HCEC 1CT (cell line): ENCODE measurements around the gene CAVIN1.
"Not testable (repeated sequence)": the region's sequence is repeated elsewhere in the genome, so short reads cannot be mapped to it uniquely, and the experiment has no call there.

Source experiments
- DNase-seq: peaks from one replicate; pipeline ENCODE4 v3.0.0-alpha.2; 2017

Gene CAVIN1

GRCh38 chr17:42429726-42430447 lies 6.8 kb upstream of the CAVIN1 start:
- DNase-seq: no peak

GRCh38 chr17:42428141-42428944 lies 5.3 kb upstream of the CAVIN1 start:
- DNase-seq: peak; percentile 99

- DNase-seq: no peak
These were observed 2.0 kb upstream of the CAVIN1 start for GRCh38 chr17:42424991-42425610.

DNA sequence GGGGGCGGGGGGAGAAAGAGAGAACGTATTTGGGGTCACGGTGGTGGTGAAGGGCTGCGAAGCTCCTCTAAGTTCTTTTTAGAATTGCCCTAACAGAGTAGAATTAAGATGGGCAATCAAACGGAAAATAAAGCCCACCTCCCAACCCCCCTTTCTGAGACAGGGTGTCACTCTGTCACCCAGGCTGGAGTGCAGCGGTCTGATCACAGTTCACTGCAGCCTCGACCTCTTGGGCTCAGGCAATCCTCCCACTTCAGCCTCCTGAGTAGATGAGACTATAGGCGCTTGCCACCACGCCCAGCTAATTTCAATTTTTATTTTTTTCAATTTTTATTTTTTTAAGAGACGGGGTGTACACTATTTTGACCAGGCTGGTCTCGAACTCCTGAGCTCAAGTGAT lies 710 bp upstream of the CAVIN1 start:
- no peak for DNase-seq

- peak; percentile 32 for DNase-seq
These were observed 571 bp downstream of the CAVIN1 start for GRCh38 chr17:42422412-42422957.

GRCh38 chr17:42421507-42422338 lies 1.3 kb downstream of the CAVIN1 start:
- DNase-seq: peak; percentile 63

DNA sequence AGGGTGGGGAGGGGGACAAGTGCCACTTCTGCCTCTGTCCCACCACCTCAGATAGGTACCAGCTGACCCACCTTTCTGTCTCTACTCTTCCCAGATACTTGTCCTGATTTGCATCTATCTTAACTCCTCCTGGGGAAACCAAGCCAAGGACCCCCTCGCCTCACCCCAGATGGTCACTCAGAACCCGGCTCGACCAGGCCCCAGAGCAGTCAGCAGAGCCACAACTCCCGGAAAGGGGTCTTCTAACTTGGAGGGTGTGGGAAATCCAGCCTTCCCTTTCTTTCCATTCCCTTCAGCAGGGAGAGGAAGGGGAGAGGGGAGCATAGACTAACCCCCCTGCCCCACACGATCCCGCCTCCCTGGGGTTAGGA lies 1.9 kb downstream of the CAVIN1 start:
- DNase-seq: no peak

GRCh38 chr17:42417981-42418380 lies 5.1 kb downstream of the CAVIN1 start:
- DNase-seq: not testable (repeated sequence)

DNA sequence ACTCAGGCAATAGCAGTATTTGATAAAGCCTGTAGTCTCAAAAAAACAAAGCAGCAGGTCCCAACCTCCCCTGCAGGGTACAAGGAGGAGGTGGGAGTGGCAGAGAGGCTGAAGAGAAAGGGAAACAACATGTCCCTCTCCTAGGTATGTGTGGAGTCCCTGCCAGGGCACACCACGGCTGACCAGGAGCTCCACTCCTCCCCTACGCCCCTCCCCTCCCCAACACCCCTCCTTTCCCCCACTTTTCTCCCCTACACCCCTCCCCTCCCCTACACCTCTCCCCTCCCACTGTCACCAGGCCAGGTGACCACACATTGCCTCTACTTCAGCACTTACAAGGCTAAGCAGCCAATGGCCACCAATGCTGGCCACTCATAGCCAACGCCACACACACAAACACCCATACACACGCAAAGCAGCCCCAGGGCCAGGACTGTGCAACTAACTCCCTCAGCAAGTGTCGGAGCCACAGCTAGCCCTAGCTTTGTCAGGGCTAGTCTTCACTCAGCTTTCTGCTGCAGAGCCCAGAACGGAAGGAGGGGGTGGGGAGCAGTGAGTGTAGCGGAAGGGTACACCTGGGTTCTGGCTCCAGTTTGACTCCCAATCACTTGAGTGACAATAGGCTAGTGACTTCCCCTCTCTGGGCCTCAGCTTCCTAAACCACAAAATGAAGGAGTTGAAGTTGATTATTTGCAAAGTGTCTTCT lies 8.2 kb downstream of the CAVIN1 start:
- DNase-seq: no peak

GRCh38 chr17:42413464-42414040 lies 9.5 kb downstream of the CAVIN1 start:
- no peak for DNase-seq

- no peak for DNase-seq
These were observed 11.0 kb downstream of the CAVIN1 start for GRCh38 chr17:42411905-42412679.

DNA sequence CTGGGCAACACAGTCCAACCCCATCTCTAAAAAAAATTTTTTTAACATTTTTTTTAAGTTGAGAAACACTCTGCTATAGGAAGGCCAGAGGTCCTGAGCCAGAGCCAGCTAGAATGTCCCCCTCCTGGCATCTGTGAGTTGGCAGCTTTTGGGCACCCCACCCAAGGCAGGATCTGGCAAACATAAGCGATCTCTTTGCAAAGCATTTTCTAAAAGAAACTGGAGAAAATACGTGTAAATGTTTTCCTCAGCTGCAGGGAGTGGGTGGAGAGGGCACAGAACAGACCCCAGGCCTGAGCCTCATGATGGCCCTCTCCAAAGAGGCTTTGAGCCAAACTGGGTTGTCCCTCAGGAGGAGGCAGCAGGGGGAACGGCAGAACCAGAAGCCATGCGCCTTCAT lies 11.7 kb downstream of the CAVIN1 start:
- no peak for DNase-seq

DNA sequence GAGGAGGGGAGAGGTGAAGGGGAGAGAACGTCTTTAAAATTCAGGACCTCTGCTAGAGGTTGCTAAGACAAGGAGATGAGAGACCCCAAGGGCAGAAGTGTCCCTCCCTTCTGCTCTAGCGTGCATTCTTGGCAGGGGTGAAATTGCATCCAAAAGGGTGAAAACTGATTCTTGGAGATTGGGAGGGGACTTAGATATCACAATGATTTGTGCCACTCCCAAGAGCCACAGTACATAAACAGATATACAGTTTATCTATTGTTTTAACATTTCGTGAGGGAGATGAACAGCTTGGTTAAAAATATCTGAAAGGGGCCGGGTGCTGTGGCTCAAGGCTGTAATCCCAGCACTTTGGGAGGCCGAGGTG lies 12.8 kb downstream of the CAVIN1 start:
- DNase-seq: no peak

DNA sequence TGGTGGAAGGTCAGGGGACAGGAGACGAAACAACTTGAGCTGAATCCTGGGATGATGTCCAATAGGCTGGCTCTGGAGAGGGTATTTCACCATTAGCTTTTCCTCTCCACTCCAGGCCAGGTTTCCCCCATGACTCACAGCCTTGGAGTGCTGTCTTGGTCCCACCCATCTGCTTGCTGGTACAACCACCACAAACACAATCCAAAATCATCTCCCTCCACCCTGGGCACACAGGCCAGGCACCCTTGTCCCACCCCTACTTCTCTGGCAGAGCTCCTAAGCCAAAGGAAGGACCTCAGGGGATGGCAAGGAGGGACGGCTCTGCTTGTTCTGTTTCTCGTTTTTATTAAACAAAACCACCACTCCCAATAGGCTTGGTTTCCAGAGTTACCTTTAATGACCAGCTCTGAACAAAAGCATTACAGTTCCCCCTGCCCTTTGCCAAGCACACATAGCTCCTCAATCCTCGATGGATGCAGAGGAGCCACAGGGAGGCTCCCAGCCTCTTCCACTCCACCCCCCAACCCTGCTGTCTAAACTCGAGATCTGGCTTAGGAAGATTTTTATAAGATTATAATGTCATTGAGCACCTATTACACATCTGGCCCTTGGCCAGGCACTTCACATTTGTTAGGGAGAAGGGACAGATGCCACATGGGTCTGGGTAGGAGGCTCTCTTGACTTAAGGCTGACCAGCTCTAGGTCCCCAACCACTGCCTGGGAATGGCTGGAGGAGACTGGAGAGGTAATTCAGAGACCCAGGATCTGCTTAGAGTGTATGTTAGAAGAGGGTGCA lies 13.3 kb downstream of the CAVIN1 start:
- DNase-seq: peak; percentile 90

DNA sequence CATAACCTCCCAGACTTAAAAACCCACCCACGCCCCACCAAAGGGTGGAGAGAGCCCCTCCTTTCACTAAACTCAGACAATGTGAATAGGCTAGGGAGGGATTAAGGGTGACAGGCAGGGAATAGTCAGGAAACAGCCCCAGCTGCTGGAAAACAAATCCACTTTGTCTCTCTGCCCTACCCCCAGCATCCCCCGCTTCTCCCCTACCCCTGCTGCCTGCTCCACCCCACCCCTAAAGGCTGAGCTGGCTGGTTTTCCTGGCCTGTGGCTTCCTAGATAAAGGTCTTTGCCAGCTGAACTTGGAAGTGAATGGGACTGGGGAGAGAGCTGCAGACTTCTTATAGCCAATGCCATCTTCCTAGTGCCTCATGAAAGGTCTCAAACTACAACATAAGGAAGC lies 15.0 kb downstream of the CAVIN1 start:
- DNase-seq: no peak

- no peak for DNase-seq
These were observed 15.7 kb downstream of the CAVIN1 start for GRCh38 chr17:42407289-42407836.

GRCh38 chr17:42406615-42407288 lies 16.3 kb downstream of the CAVIN1 start:
- no peak for DNase-seq

DNA sequence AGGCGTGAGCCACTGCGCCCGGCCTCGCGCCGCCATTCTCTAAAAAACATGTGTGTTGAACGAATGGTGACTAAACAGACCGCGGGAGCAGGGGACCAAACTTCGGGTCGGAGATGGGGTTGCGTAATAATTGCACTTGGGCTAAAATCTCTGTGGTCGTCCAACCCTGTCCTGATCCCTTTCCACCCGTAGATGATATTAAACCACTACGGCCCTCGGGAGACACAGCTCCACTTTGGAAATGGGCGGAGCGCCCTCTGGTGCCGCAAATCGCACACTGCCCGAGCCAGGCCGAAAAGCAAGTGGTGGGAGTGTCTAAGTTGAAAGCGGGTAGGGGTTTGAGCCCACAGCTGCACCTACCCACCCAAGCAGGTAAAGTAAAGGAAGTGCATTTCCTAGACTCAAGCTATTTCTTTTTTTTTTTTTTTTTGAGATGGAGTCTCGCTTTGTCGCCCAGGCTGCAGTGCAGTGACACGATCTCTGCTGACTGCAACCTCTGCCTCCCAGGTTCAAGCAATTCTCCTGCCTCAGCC lies 17.0 kb downstream of the CAVIN1 start:
- DNase-seq: peak; percentile 46

- no peak for DNase-seq
These were observed 18.0 kb downstream of the CAVIN1 start for GRCh38 chr17:42405076-42405475.
